Natural killer cell (primary cell): ENCODE results near the gene CNRIP1. TPM values are rescaled to one million over a fixed set of nuclear protein-coding genes. Genes with fewer than 3 reads are reported as not detected.

ENCODE experiments used
- ATAC-seq, 3 donors: fragments of 150-1000 bp in 2 of 3; fragments of 200-7000 bp in 1 of 3; cut with Tn5 transposase; 1 replicate in 1 of 3; 2 replicates in 2 of 3; pipeline ENCODE4 v1.10.0; 2021; ENCODE audit warnings: mild to moderate bottlenecking in 2 of 3, moderate library complexity in 2 of 3
- DNase-seq, 2 donors: peaks; one replicate each; pipeline versions ENCODE4 v3.0.0 to v3.0.0-alpha.2; 2013 to 2021; ENCODE audit warnings: mixed read lengths in 1 of 2
- H3K27ac ChIP-seq: one replicate; pipeline ENCODE4 v1.5.1; 2013; ENCODE audit warnings: mild to moderate bottlenecking, low read length
- H3K27me3 ChIP-seq: one replicate; pipeline ENCODE4 v1.6.1; 2013; ENCODE audit warnings: low read length; ENCODE audit not compliant: control insufficient read depth, insufficient read depth
- H3K36me3 ChIP-seq: one replicate; pipeline ENCODE4 v1.6.1; 2013; ENCODE audit warnings: low read length; ENCODE audit not compliant: control insufficient read depth, insufficient read depth
- H3K4me1 ChIP-seq: one replicate; pipeline ENCODE4 v1.6.1; 2013; ENCODE audit warnings: low read length; ENCODE audit not compliant: control insufficient read depth, insufficient read depth
- H3K4me3 ChIP-seq: one replicate; pipeline ENCODE4 v1.5.1; 2013; ENCODE audit warnings: low read length
- H3K9me3 ChIP-seq: one replicate; pipeline ENCODE4 v1.6.1; 2013; ENCODE audit warnings: low read length; ENCODE audit not compliant: control insufficient read depth, insufficient read depth
- H3K27ac Mint-ChIP-seq, 2 donors: one replicate each; pipeline ENCODE4 v1.8.0; 2022; ENCODE audit warnings: mild to moderate bottlenecking in 2 of 2, mixed read lengths in 2 of 2, moderate library complexity in 1 of 2
- H3K27me3 Mint-ChIP-seq, 2 donors: one replicate each; pipeline ENCODE4 v1.8.0; 2022; ENCODE audit warnings: low read depth in 2 of 2, mixed read lengths in 2 of 2
- H3K36me3 Mint-ChIP-seq: one replicate; pipeline ENCODE4 v1.8.0; 2022; ENCODE audit warnings: mixed read lengths
- H3K4me1 Mint-ChIP-seq, 2 donors: one replicate each; pipeline ENCODE4 v1.8.0; 2022; ENCODE audit warnings: mixed read lengths in 2 of 2
- H3K4me3 Mint-ChIP-seq: one replicate; pipeline ENCODE4 v1.8.0; 2022; ENCODE audit warnings: mild to moderate bottlenecking, moderate library complexity, mixed read lengths
- H3K9me3 Mint-ChIP-seq, 2 donors: one replicate each; pipeline ENCODE4 v1.8.0; 2022; ENCODE audit warnings: mixed read lengths in 2 of 2
- CTCF ChIP-seq: fragments of 200-600 bp; IDR thresholded peaks from one replicate; pipeline ENCODE4 v1.8.0; 2022; ENCODE audit warnings: antibody characterized with exemption
- WGBS: methylation state at CpG from one replicate; pipeline ENCODE4 v1.1.7; 2013; ENCODE audit warnings: missing lambda C conversion rate; ENCODE audit not compliant: insufficient coverage; 5-methylcytosine and 5-hydroxymethylcytosine counted together
- intact Hi-C: fragments of 100-400 bp; cut with micrococcal nuclease; formaldehyde crosslinking; loops from one replicate; pipeline ENCODE4 v1.14.2; 2022
- total RNA-seq, 4 donors: library from RNA; stranded (reverse); fragments of 120-200 nt in 1 of 4; gene quantifications; one replicate each; pipeline versions ENCODE4 v1.2.3 to v1.2.4, GENCODE V29; 2013 to 2022

The CNRIP1 gene
- total RNA-seq, 3 donors from 2014 or later (not counting 1 experiment from before 2014, with no cell fraction given) = 0.39 to 0.98 TPM; not detected in 1

- H3K9me3 Mint-ChIP-seq = no peaks in the 10 kb centered on the region
- peaks cover 9% of the 10 kb centered on the region for H3K36me3 ChIP-seq
- H3K27me3 Mint-ChIP-seq = no peaks in the 10 kb centered on the region
- H3K4me1 ChIP-seq = peaks cover 33% of the 10 kb centered on the region
- H3K4me3 Mint-ChIP-seq = peak overlapping the region; percentile 94
- H3K4me3 ChIP-seq = no peak overlapping the region
- no peaks in the 10 kb centered on the region for H3K9me3 ChIP-seq
- intact Hi-C loops = loop anchor here (10.0 kb wide), 1 partner anchor 151 kb away; no protein-coding TSS in a partner anchor
- H3K27ac ChIP-seq = peak overlapping the region; percentile 84
- ATAC-seq = no peak
- H3K27me3 ChIP-seq = no peaks in the 10 kb centered on the region
- TF ChIP-seq CTCF = no peak
- peaks cover 65% of the 10 kb centered on the region in 2 donors for H3K4me1 Mint-ChIP-seq
- H3K27ac Mint-ChIP-seq = peak overlapping the region; percentile 95 to 97
- 96% methylated on average over 4 of the region's 4 CpGs for WGBS
- DNase-seq = no peak
- H3K36me3 Mint-ChIP-seq = peaks cover 15% of the 10 kb centered on the region
Measured at GRCh38 chr2:68363721-68364120, 44.0 kb upstream of the CNRIP1 start.

- ATAC-seq (no peak), DNase-seq (no peak)
- H3K4me3 ChIP-seq = no peak overlapping the region
- peak overlapping the region; percentile 95 to 97 for H3K27ac Mint-ChIP-seq
- H3K4me3 Mint-ChIP-seq = peak overlapping the region; percentile 94
- peak overlapping the region; percentile 84 for H3K27ac ChIP-seq
- H3K36me3 Mint-ChIP-seq = peaks cover 5% of the 10 kb centered on the region
- H3K27me3 Mint-ChIP-seq = no peaks in the 10 kb centered on the region
- no peaks in the 10 kb centered on the region for H3K9me3 ChIP-seq
- peaks cover 31% of the 10 kb centered on the region for H3K4me1 ChIP-seq
- WGBS = 51% methylated on average over 7 of the region's 7 CpGs
- H3K27me3 ChIP-seq = no peaks in the 10 kb centered on the region
- intact Hi-C loops = loop anchor here (1.0 to 10.0 kb wide), 3 partner anchors 62 to 152 kb away; no protein-coding TSS in a partner anchor
- no peaks in the 10 kb centered on the region for H3K36me3 ChIP-seq
- H3K9me3 Mint-ChIP-seq = no peaks in the 10 kb centered on the region
- TF ChIP-seq CTCF = no peak
- peaks cover 63% of the 10 kb centered on the region in 2 donors for H3K4me1 Mint-ChIP-seq
Measured at GRCh38 chr2:68362749-68363148, 43.0 kb upstream of the CNRIP1 start.

GRCh38 chr2:68362069-68362468, 42.3 kb upstream of the CNRIP1 start:
- intact Hi-C loops = loop anchor here (1.0 to 10.0 kb wide), 3 partner anchors 62 to 153 kb away; no protein-coding TSS in a partner anchor
- Mint-ChIP-seq H3K9me3 (no peaks in the 10 kb centered on the region), H3K4me3 (peak overlapping the region; percentile 94)

More at GRCh38 chr2:68362069-68362468, 42.3 kb upstream of the CNRIP1 start:
- Mint-ChIP-seq H3K27ac (peak overlapping the region; percentile 95 to 97), H3K27me3 (no peaks in the 10 kb centered on the region), H3K4me1 (peaks cover 61 to 63% of the 10 kb centered on the region in 2 donors), H3K36me3 (no peaks in the 10 kb centered on the region)
- H3K27me3 ChIP-seq = no peaks in the 10 kb centered on the region
- DNase-seq = peak; percentile 78 to 94
- H3K27ac ChIP-seq = peak overlapping the region; percentile 84
- no peaks in the 10 kb centered on the region for H3K36me3 ChIP-seq
- peak; percentile 81 for TF ChIP-seq CTCF
- WGBS = 7% methylated on average over 11 of the region's 12 CpGs
- ATAC-seq = peak; percentile 66 to 88 (median 72)
- H3K4me1 ChIP-seq = peaks cover 33% of the 10 kb centered on the region
- peak overlapping the region; percentile 20 for H3K4me3 ChIP-seq
- H3K9me3 ChIP-seq = no peaks in the 10 kb centered on the region
